Astrocyte of the cerebellum (primary cell): Measurements from ENCODE around the gene OLIG1.

ENCODE experiments used
- DNase-seq: peaks from one replicate; pipeline ENCODE4 v3.0.0-alpha.2; 2011; ENCODE audit warnings: low read depth
- H3K4me3 ChIP-seq: 2 replicates; pipeline ENCODE4 v1.5.1; 2011; ENCODE audit warnings: mild to moderate bottlenecking, low read depth, low read length, moderate library complexity
- CTCF ChIP-seq: IDR thresholded peaks from 2 replicates; pipeline ENCODE4 v1.5.1; 2012; ENCODE audit warnings: low read length, low read depth, moderate library complexity, mild to moderate bottlenecking; ENCODE audit errors: missing control alignments
- in situ Hi-C: cut with HindIII; loops from 2 replicates; pipeline ENCODE4 v1.10.0; 2017; ENCODE audit warnings: low sequenced_read_pairs

OLIG1 gene

GRCh38 chr21:33067457-33067856 lies 2.5 kb upstream of the OLIG1 start:
- H3K4me3 ChIP-seq, result no peak overlapping the region
- no peak for DNase-seq
- in situ Hi-C loops, result no loop called here
- no peak for TF ChIP-seq CTCF

- DNase-seq, result no peak
- TF ChIP-seq CTCF, result no peak
- no peak overlapping the region for H3K4me3 ChIP-seq
- in situ Hi-C loops, result no loop called here
Measured at GRCh38 chr21:33069243-33069642, 698 bp upstream of the OLIG1 start.

- no peak for DNase-seq
- in situ Hi-C loops, result no loop called here
- H3K4me3 ChIP-seq, result no peak overlapping the region
- TF ChIP-seq CTCF, result no peak
Measured at GRCh38 chr21:33069645-33069993, 322 bp upstream of the OLIG1 start.

GRCh38 chr21:33070744-33070997 lies 730 bp downstream of the OLIG1 start:
- no peak for TF ChIP-seq CTCF
- DNase-seq, result no peak
- H3K4me3 ChIP-seq, result no peak overlapping the region
- in situ Hi-C loops, result no loop called here

- TF ChIP-seq CTCF, result no peak
- no peak for DNase-seq
- H3K4me3 ChIP-seq, result no peak overlapping the region
- in situ Hi-C loops, result no loop called here
Measured at GRCh38 chr21:33070998-33071769, 1.2 kb downstream of the OLIG1 start.

- H3K4me3 ChIP-seq, result peak overlapping the region; percentile 21
- in situ Hi-C loops, result no loop called here
- no peak for DNase-seq
- no peak for TF ChIP-seq CTCF
Measured at GRCh38 chr21:33071770-33072306, 1.9 kb downstream of the OLIG1 start.
